GM21528 (cell line): ENCODE results near the gene HTRA2.
A peak's percentile ranks its signal among the peaks of the same experiment; 100 is the strongest.

Experiments
- ATAC-seq: cut with Tn5 transposase; IDR thresholded peaks from one replicate; pipeline ENCODE4 v1.9.1; 2021; ENCODE audit warnings: mild to moderate bottlenecking, moderate library complexity; ENCODE audit not compliant: unreplicated experiment, low FRiP score

HTRA2 gene

GRCh38 chr2:74514368-74515270, 15.1 kb upstream of the HTRA2 start, which contains the start of gene TLX2:
Gene TLX2 (plus strand): TSS chr2:74514450. CDS start chr2:74514807, 357 bp downstream.
- no peak for ATAC-seq

DNA sequence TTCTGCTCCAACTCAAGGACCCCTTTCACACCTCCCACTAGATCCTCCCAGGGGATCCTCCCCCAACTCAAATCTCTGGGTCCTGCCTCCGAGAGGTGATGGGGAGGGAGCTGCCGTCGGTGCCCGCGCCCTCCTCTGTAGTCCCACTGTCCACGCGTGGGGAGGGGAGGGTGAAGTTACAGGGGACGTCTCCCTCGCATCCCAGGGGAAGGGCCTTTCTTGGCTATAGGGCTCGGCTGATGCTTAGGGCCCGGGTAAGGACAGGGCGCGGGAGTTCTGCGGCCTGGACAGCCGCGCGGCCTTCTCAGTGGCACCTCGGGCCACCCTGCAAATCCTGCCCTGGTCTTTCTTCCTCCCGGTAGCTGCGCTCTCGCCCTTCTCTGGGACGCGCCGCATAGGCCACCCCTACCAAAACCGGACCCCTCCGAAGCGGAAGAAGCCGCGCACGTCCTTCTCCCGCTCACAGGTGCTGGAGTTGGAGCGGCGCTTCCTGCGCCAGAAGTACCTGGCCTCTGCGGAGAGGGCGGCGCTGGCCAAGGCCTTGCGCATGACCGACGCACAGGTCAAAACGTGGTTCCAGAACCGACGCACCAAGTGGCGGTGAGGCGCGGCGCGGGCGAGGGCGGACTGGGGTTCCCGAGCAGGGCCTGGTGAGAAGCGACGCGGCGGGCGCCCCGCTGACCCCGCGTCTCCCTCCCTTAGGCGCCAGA, 14.3 kb upstream of the HTRA2 start:
- ATAC-seq = no peak

DNA sequence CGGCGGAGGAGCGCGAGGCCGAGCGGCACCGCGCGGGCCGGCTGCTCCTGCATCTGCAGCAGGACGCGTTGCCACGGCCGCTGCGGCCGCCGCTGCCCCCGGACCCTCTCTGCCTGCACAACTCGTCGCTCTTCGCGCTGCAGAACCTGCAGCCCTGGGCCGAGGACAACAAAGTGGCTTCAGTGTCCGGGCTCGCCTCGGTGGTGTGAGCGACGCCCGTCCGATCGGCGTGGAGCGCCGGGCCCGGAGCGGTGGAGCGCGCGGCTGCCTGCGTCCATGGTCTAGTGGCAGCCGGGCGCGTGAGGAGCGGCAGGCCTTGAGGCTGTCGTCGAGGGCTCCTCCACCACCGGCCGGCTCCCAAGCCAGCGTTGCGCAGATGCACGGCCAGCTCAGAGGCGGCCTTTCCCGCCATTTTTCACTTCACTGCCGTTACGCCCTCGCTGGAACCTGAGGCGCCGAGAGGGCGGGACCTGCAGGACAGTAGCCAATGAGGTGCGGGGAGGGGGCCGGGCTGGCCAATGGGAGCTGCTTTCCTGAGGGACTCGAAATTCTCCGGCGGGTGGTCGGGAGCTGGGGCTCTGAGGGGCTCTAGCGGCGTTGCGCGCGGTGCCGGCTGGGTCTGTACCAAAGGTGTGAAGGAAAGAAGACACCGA, 13.6 kb upstream of the HTRA2 start:
- no peak for ATAC-seq

DNA sequence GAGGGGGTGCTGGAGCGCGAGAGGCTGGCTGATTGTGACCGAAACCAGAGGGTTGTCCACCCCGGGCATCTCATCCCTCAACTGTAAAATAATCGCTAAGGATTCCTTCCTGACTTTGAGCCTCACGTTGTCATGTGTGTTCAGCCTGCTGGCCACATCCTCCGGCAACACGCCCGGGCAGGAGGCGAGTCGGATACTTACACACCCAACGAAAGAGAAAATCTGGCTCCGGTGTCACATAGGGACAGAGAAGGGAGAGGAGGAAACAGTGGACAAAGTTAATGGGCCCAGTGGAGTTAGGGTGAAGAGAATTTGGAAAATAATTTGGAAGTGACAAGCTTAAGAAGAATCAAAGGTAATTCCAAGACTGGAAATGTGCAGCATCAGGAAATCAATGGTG, 13.1 kb upstream of the HTRA2 start:
- no peak for ATAC-seq

- ATAC-seq = no peak
These were observed 7.2 kb upstream of the HTRA2 start for GRCh38 chr2:74522516-74522915.

DNA sequence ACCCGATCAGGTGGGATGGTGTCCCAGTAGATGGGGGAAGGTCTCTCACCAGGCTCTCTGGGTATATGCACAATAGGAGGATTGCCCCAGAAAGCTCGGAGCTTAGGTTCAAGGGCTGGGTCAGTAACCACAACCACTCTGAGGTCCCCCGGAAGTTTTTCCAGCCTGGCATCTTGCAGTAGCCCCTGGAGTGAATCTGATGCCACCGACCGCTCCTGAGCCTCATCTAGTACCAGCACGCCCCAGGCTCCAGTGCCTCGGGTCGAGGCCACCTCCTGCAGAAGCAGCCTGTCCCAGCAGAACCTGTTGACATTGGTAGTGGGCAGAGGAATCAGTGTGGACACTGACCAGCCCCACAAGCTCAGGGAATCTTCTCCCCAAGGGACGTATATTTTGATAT, 5.7 kb upstream of the HTRA2 start:
- no peak for ATAC-seq

DNA sequence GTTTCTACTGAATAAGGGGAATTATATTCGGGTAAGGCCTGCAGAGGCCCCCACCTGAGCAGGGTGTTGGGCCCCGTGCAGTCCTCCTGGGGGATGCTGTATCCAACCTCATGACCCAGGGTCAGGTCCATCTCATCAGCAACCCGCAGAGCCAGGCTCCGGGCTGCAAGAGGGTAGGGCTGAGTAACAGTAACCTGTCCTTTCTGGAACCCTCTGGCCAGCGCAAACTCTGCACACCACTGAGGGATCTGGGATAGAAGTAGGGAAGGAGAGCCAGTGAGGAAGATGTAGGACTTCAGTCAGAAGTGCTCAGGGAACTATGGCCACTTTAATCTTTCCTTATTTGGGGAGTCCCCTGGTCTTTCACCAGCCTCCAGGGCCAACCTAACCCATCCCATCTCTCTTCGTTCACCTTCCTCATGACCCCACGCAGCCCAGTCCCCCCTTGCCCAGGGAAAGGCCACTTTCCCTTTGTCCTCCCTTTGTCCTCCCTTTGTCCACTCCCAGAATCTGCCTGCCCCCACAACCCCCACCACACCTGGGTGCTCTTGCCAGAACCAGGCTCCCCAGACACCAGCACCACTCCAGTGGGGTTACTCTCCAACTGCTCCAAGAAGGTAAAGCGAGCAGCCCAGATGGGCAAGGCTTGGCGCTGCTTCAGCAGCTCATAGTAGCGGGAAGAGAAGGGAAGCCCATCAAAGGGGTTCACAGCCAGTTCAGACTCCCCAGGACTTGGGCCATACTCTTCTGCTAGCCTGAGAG, 4.6 kb upstream of the HTRA2 start:
- ATAC-seq = no peak

DNA sequence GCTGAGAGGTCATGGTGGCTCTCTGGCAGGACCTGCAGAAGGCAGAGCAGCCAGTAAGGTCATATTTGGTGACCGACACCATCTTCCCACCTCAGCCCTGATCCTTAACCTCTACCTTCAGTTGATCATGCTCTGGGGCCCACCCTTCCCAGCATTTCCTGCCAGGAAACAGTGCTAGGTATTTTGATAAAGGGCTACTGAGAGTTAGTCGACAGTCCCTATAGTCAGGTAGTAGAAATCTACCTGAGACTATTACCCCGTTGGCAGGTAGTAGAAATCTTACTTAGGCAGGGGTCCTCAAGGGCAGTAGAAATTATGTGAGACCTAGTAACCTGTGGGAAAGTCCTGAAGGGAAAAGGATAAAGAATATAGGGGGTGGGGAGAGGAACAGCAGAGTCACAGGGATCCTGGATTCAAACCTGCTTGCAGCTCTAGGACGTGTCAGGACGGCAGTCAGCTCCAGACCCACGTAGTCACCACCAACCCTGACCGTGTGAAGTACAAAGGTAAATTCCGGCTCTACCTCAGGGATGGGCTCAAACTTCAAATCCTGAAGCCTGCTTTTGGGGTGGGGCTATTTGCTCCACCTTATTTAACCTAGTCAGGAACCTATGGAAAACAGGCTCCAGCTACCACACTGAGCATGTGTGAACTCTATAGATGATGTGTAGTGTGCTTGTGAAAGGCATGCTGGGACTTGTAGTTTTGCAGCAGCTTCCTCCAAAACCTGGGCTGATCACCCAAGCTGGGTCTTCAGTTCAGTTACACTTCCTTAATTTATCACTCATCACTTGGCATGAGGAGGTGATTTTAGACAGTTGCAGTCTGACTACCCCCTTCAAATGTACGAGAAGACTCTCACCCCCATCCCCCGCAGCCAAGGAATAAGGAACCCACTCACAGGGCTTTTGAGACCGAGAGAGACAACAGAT, 3.8 kb upstream of the HTRA2 start, which contains the start of gene DQX1:
DQX1 (minus strand) TSS at position 515 of the 932 bp plus-strand sequence; CDS start at position 13, 502 bp downstream.
- no peak for ATAC-seq

DNA sequence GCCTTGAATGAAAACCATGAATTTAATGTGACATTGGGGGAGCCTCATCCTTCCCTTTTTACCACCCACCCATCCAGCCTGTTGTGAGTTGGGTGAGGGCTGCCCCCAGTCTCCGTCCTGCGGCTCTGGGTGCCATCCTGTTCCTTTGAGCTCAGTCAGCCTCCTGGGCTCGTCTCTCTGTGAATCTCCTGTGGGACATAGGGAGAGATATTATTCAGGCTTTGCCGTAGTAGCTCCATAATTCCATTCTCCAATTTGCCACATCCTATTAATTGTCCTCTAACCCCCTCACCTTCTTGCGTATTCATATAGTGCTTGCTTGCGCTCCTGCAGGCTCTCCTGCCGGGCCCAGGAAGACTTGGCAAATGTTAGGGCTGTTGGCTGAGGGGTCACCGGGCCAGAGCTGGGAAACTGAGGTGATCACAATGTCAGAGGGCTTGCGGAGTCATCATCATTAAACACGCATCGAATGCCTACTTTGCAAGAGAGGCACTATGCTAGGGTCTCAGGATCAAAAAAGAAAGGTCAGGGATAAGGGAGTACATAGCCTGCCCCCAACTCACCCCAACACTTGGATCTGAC, 3.0 kb upstream of the HTRA2 start:
- ATAC-seq = no peak

DNA sequence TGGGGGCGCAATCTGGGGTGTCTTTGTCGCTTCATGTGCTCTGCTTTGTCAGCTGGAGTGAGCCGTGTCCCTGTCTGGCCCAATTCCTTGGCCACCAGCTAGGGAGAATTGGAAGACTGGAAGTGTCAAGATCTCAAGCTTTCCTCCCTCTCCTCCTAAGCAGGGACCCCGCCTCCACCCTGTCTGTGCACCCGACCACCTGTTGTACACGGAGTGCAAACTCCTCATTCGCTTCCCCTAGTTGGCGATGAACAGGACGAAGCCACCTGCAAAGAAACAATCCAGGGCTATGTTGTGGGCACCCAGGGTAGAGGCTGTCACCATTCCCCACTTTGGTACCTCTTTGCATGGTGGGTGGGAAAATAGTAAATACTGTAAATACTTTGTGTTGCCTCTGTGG, 2.0 kb upstream of the HTRA2 start:
- ATAC-seq = no peak

GRCh38 chr2:74528600-74529356, 955 bp upstream of the HTRA2 start:
- ATAC-seq = peak; percentile 7

- peak; percentile 22 for ATAC-seq
These were observed 780 bp downstream of the HTRA2 start for GRCh38 chr2:74530239-74531187.

- no peak for ATAC-seq
These were observed 1.9 kb downstream of the HTRA2 start for GRCh38 chr2:74531666-74532065.

GRCh38 chr2:74532222-74532621, 2.5 kb downstream of the HTRA2 start:
- no peak for ATAC-seq

- ATAC-seq = no peak
These were observed 3.7 kb downstream of the HTRA2 start for GRCh38 chr2:74533464-74533863.

DNA sequence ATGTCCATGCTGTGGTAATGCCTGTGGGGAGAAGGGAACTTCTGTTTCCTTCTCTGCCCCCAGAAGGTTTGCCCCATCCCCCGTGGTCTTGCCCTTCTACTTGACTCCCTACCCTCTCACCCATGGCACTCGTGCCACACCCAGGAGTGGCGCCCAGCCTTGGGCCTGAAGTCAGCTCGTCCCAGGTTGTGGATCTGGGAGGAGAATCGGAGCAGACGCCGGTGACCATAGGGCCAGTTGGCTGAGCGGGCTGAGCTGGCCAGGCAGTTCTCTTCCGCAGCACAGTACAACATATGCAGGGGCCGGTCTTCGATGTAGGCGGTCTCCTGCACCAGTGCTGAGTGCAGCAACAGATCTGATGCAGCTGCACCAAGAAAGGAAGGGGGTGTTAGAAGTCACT, 4.7 kb downstream of the HTRA2 start:
- ATAC-seq = no peak

DNA sequence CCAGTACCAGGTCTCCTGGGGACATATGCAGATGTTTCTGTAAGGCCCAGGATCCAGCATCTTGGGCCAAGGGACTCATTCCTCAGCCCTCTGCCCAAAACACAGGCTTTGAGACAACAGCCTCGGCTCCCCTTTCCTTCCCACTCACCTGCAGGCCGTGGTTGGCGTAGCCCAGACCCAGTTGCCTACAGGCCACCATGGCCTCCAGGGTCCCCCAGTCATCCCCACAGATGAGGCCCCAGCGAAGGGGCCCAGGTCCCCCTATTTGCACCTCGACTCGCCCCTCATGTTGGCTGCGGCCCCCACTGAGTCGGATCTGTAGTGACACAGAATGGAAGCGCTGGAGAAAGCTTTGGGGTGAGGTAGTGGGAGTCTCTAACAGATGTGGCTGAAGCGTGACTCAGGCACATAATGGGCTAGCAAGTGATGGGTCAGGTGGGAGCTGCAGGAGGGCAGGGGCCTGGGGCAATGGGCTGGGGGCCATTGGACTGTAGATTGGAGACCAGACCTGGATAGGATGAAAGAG, 5.8 kb downstream of the HTRA2 start:
- no peak for ATAC-seq
